Thyroid gland (tissue), 4 donors: ENCODE results near the gene NFIA.

Source experiments
- POLR2A ChIP-seq, 2 donors: fragments of 450-650 bp; IDR thresholded peaks; one replicate each; pipeline ENCODE4 v1.6.1; 2017; ENCODE audit warnings: antibody characterized with exemption in 2 of 2, mild to moderate bottlenecking in 2 of 2, moderate library complexity in 1 of 2
- TF ChIP-seq, protein P1 (sequence below), 6 experiments: fragments of 200-600 bp in 3 of 6; fragments of 450-650 bp in 3 of 6; sonication (generic) in 3 of 6; IDR thresholded peaks; one replicate each; pipeline ENCODE4 v1.5.1; 2016 to 2019; ENCODE audit warnings: antibody characterized with exemption in 6 of 6, mild to moderate bottlenecking in 2 of 6, inconsistent platforms in 1 of 6, moderate library complexity in 1 of 6

DNA sequence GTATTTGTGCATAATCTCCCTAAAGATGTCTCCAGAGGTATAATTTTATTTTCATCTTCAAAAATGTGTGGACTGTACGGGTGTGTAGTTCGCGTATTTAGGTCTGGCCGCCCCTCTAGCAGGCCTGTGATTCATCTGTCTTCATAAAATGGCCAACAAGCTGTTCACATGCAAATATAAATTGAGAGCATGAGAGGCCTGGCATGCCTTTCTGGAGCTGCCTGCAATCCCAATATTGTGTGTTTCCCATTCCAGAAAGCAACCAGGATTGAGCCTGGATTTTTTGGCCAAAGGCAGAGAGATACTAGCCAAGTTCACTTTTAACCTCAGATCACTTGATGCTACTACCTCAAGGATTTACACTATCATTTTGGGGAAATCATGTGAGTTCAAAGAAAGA, 197.2 kb downstream of the NFIA start:
- TF ChIP-seq, protein P1, sequence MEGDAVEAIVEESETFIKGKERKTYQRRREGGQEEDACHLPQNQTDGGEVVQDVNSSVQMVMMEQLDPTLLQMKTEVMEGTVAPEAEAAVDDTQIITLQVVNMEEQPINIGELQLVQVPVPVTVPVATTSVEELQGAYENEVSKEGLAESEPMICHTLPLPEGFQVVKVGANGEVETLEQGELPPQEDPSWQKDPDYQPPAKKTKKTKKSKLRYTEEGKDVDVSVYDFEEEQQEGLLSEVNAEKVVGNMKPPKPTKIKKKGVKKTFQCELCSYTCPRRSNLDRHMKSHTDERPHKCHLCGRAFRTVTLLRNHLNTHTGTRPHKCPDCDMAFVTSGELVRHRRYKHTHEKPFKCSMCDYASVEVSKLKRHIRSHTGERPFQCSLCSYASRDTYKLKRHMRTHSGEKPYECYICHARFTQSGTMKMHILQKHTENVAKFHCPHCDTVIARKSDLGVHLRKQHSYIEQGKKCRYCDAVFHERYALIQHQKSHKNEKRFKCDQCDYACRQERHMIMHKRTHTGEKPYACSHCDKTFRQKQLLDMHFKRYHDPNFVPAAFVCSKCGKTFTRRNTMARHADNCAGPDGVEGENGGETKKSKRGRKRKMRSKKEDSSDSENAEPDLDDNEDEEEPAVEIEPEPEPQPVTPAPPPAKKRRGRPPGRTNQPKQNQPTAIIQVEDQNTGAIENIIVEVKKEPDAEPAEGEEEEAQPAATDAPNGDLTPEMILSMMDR (IDR thresholded peaks at IDR 0.05) = no peak
- TF ChIP-seq POLR2A (IDR thresholded peaks at IDR 0.05) = no peak
